Measurements from ENCODE around the gene LIMS2.

The LIMS2 gene

GRCh38 chr2:127624756-127625571 is 50.4 kb downstream of the LIMS2 start:
- DNase-seq = no peak

GRCh38 chr2:127624320-127624755 is 51.0 kb downstream of the LIMS2 start:
- no peak for DNase-seq

- DNase-seq = no peak
These were observed 51.7 kb downstream of the LIMS2 start for GRCh38 chr2:127623388-127624319.

- no peak for DNase-seq
These were observed 52.6 kb downstream of the LIMS2 start for GRCh38 chr2:127622561-127623387.

GRCh38 chr2:127621981-127622431 is 53.3 kb downstream of the LIMS2 start:
- no peak for DNase-seq

- DNase-seq = no peak
These were observed 54.5 kb downstream of the LIMS2 start for GRCh38 chr2:127620866-127621265.

- DNase-seq = no peak
These were observed 55.2 kb downstream of the LIMS2 start for GRCh38 chr2:127619877-127620705.

GRCh38 chr2:127619203-127619590 is 56.1 kb downstream of the LIMS2 start:
- no peak for DNase-seq

- DNase-seq = no peak
These were observed 56.7 kb downstream of the LIMS2 start for GRCh38 chr2:127618551-127619202.

- no peak for DNase-seq
These were observed 59.7 kb downstream of the LIMS2 start for GRCh38 chr2:127615511-127616166.

GRCh38 chr2:127614731-127615130 is 60.6 kb downstream of the LIMS2 start:
- no peak for DNase-seq

- no peak for DNase-seq
These were observed 61.1 kb downstream of the LIMS2 start for GRCh38 chr2:127614246-127614645.

- no peak for DNase-seq
These were observed 63.1 kb downstream of the LIMS2 start for GRCh38 chr2:127612111-127612822.

GRCh38 chr2:127611076-127611925 is 64.0 kb downstream of the LIMS2 start:
- no peak for DNase-seq

- DNase-seq = no peak
These were observed 64.8 kb downstream of the LIMS2 start for GRCh38 chr2:127610561-127610960.

GRCh38 chr2:127609818-127610217 is 65.5 kb downstream of the LIMS2 start:
- DNase-seq = no peak

- DNase-seq = no peak
These were observed 66.1 kb downstream of the LIMS2 start for GRCh38 chr2:127609031-127609751.

Data from nucleus accumbens (tissue), 56 donors.